WTC11 (cell line): ENCODE results near the gene KCNIP2. TPM values are rescaled to one million over a fixed set of nuclear protein-coding genes. Genes with fewer than 3 reads are reported as not detected.

Source experiments
- ATAC-seq: fragments of 200-7000 bp; cut with Tn5 transposase; 2 replicates; pipeline ENCODE4 v1.10.0; 2021; ENCODE audit warnings: mild to moderate bottlenecking, moderate library complexity
- CTCF ChIA-PET: fragments of 300-600 bp; sonication (Branson Sonifier 250); formaldehyde crosslinking; loops from one replicate; lab custom pipeline; 2021; ENCODE audit warnings: antibody characterized with exemption; lab: Charles Lee
- POLR2A ChIA-PET: fragments of 350-600 bp; sonication (Branson Sonifier 250); formaldehyde crosslinking; loops from one replicate; lab custom pipeline; 2021; ENCODE audit warnings: antibody characterized with exemption; lab: Charles Lee
- DNase-seq: peaks from one replicate; pipeline ENCODE4 v3.0.0; 2021; ENCODE audit warnings: low spot score
- H3K27ac Mint-ChIP-seq: 2 replicates; pipeline ENCODE4 v1.8.0; 2021; ENCODE audit warnings: mixed read lengths
- H3K27me3 Mint-ChIP-seq: 2 replicates; pipeline ENCODE4 v1.8.0; 2021; ENCODE audit warnings: low read depth, mild to moderate bottlenecking, moderate library complexity, mixed read lengths
- H3K36me3 Mint-ChIP-seq: 2 replicates; pipeline ENCODE4 v1.8.0; 2021; ENCODE audit warnings: mixed read lengths
- H3K4me1 Mint-ChIP-seq: 2 replicates; pipeline ENCODE4 v1.8.0; 2022; ENCODE audit warnings: mixed read lengths
- H3K4me3 Mint-ChIP-seq: 2 replicates; pipeline ENCODE4 v1.8.0; 2021; ENCODE audit warnings: mild to moderate bottlenecking, moderate library complexity, mixed read lengths
- H3K9me3 Mint-ChIP-seq: 2 replicates; pipeline ENCODE4 v1.8.0; 2021; ENCODE audit warnings: mixed read lengths
- AFF4 ChIP-seq: sonication (generic); formaldehyde crosslinking; IDR thresholded peaks from 2 replicates; pipeline ENCODE4 v1.8.1; 2023; ENCODE audit warnings: mild to moderate bottlenecking, missing genetic modification reagents, borderline replicate concordance
- CBFB ChIP-seq: sonication (generic); formaldehyde crosslinking; IDR thresholded peaks from 2 replicates; pipeline ENCODE4 v1.8.1; 2022; ENCODE audit warnings: mild to moderate bottlenecking, low read depth, missing genetic modification reagents
- ELF4 ChIP-seq: sonication (generic); formaldehyde crosslinking; IDR thresholded peaks from 2 replicates; pipeline ENCODE4 v1.8.1; 2022; ENCODE audit warnings: low read depth, mild to moderate bottlenecking, moderate library complexity, missing genetic modification reagents
- EMX1 ChIP-seq: fragments of 250-450 bp; sonication (Bioruptor Pico); IDR thresholded peaks from 2 replicates; pipeline ENCODE4 v1.8.0; 2021; ENCODE audit warnings: mild to moderate bottlenecking
- ETV6 ChIP-seq: sonication (generic); formaldehyde crosslinking; IDR thresholded peaks from 2 replicates; pipeline ENCODE4 v1.8.1; 2022; ENCODE audit warnings: mild to moderate bottlenecking, missing genetic modification reagents
- GTF2I ChIP-seq: fragments of 250-450 bp; sonication (Bioruptor Pico); conservative IDR thresholded peaks from 2 replicates; pipeline ENCODE4 v1.4.0; 2021; ENCODE audit warnings: mild to moderate bottlenecking
- HMGXB4 ChIP-seq: sonication (generic); formaldehyde crosslinking; IDR thresholded peaks from 2 replicates; pipeline ENCODE4 v1.8.1; 2023; ENCODE audit warnings: mild to moderate bottlenecking, moderate library complexity, missing genetic modification reagents
- IRF1 ChIP-seq: sonication (generic); formaldehyde crosslinking; IDR thresholded peaks from 2 replicates; pipeline ENCODE4 v1.8.0; 2023; ENCODE audit warnings: missing genetic modification reagents
- MXD4 ChIP-seq: fragments of 250-450 bp; sonication (Bioruptor Pico); IDR thresholded peaks from 2 replicates; pipeline ENCODE4 v1.8.0; 2021; ENCODE audit warnings: mild to moderate bottlenecking, moderate library complexity, borderline replicate concordance
- SMAD3 ChIP-seq: sonication (generic); formaldehyde crosslinking; IDR thresholded peaks from 2 replicates; pipeline ENCODE4 v1.8.0; 2022; ENCODE audit warnings: missing genetic modification reagents, mild to moderate bottlenecking, borderline replicate concordance
- STAT6 ChIP-seq: sonication (generic); formaldehyde crosslinking; conservative IDR thresholded peaks from 2 replicates; pipeline ENCODE4 v1.8.1; 2023; ENCODE audit warnings: mild to moderate bottlenecking, low read depth, missing genetic modification reagents, moderate library complexity
- TEAD1 ChIP-seq: sonication (generic); formaldehyde crosslinking; IDR thresholded peaks from 2 replicates; pipeline ENCODE4 v1.8.0; 2022; ENCODE audit warnings: mild to moderate bottlenecking, missing genetic modification reagents
- USF2 ChIP-seq: sonication (generic); formaldehyde crosslinking; IDR thresholded peaks from 2 replicates; pipeline ENCODE4 v1.8.1; 2023; ENCODE audit warnings: mild to moderate bottlenecking, missing genetic modification reagents, moderate library complexity
- ZMAT4 ChIP-seq: fragments of 250-450 bp; sonication (Bioruptor Pico); IDR thresholded peaks from 2 replicates; pipeline ENCODE4 v1.9.0; 2021; ENCODE audit warnings: mild to moderate bottlenecking
- ZNF138 ChIP-seq: sonication (generic); formaldehyde crosslinking; conservative IDR thresholded peaks from 2 replicates; pipeline ENCODE4 v1.8.1; 2022; ENCODE audit warnings: mild to moderate bottlenecking, moderate library complexity, missing genetic modification reagents
- ZNF425 ChIP-seq: fragments of 250-450 bp; sonication (Bioruptor Pico); conservative IDR thresholded peaks from 2 replicates; pipeline ENCODE4 v1.9.0; 2021; ENCODE audit warnings: mild to moderate bottlenecking
- total RNA-seq: library from RNA; stranded (reverse); gene quantifications from 3 replicates; pipeline ENCODE4 v1.2.3, GENCODE V29; 2021

Gene KCNIP2
- total RNA-seq, 1 experiment from 2014 or later = 5.2 TPM

- TF ChIP-seq ELF4 (no peak), GTF2I (CRISPR knock-in tag) (no peak), ZNF138 (0 out of 2 replicates have a peak, but pooled peaks have one; percentile 9), IRF1 (CRISPR knock-in tag) (no peak), USF2 (peak; percentile 48), ZMAT4 (no peak), EMX1 (peak; percentile 38)
- TF ChIP-seq, all 79 proteins: peak for 12
Measured at GRCh38 chr10:101782811-101783735, 60.5 kb downstream of the KCNIP2 start, which contains the start of gene NPM3 (continued).

GRCh38 chr10:101781984-101782810, 61.4 kb downstream of the KCNIP2 start:
- Mint-ChIP-seq H3K27ac (peak overlapping the region; percentile 92), H3K27me3 (peaks cover 20% of the 10 kb centered on the region), H3K4me3 (peak overlapping the region; percentile 100), H3K9me3 (no peaks in the 10 kb centered on the region), H3K36me3 (peaks cover 14% of the 10 kb centered on the region), H3K4me1 (peaks cover 56% of the 10 kb centered on the region)
- DNase-seq (no peak), ATAC-seq (no peak)
- ChIA-PET POLR2A (interaction anchor here (3.0 kb wide), 1 partner anchor 36 kb away, joined by 14 read pairs; the partner anchor contains the start of gene OGA), CTCF (interaction anchor here (0.6 to 11.0 kb wide), 21 partner anchors 11 to 741 kb away, joined by 3 to 370 read pairs (median 6); partner anchors contain the start of gene OGA)
- 0 out of 2 replicates have a peak, but pooled peaks have one; percentile 56 for TF ChIP-seq ETV6 (CRISPR knock-in tag)
- no peak for TF ChIP-seq ZNF425 (CRISPR knock-in tag)

GRCh38 chr10:101781655-101781983, 62.0 kb downstream of the KCNIP2 start:
- peak overlapping the region; percentile 64 for H3K27ac Mint-ChIP-seq
- peak overlapping the region; percentile 100 for H3K4me3 Mint-ChIP-seq
- no peaks in the 10 kb centered on the region for H3K9me3 Mint-ChIP-seq
- ChIA-PET POLR2A (interaction anchor here (1.3 kb wide), 1 partner anchor 201 kb away, joined by 5 read pairs; no protein-coding TSS in a partner anchor), CTCF (interaction anchor here (0.5 to 11.0 kb wide), 67 partner anchors 8 to 658 kb away, joined by 3 to 370 read pairs (median 4); partner anchors contain the start of genes DPCD, KCNIP2, OGA and POLL)
- DNase-seq (no peak), ATAC-seq (no peak)
- peaks cover 57% of the 10 kb centered on the region for H3K4me1 Mint-ChIP-seq
- H3K27me3 Mint-ChIP-seq = peaks cover 26% of the 10 kb centered on the region
- peaks cover 11% of the 10 kb centered on the region for H3K36me3 Mint-ChIP-seq
- TF ChIP-seq STAT6 (no peak), SMAD3 (CRISPR knock-in tag) (no peak), CBFB (no peak), HMGXB4 (CRISPR knock-in tag) (no peak), TEAD1 (CRISPR knock-in tag) (no peak), AFF4 (CRISPR knock-in tag) (no peak), MXD4 (CRISPR knock-in tag) (no peak)
